Mesangial cell (primary cell): Measurements from ENCODE around the gene DBH. TPM values are rescaled to one million over a fixed set of nuclear protein-coding genes. Genes with fewer than 3 reads are reported as not detected.

ENCODE experiments used
- total RNA-seq: library from RNA; depleted of rRNA; stranded (reverse); fragments of >200 nt; gene quantifications from 2 replicates; pipeline ENCODE4 v1.2.3, GENCODE V29; 2015

DBH gene
- total RNA-seq, result not detected in 2 replicates

GRCh38 chr9:133635533-133636531 is at the start of gene DBH:
Gene DBH (plus strand): TSS chr9:133636363. CDS start chr9:133636372, 9 bp downstream.

GRCh38 chr9:133609311-133610098 is 26.7 kb upstream of the DBH start, which contains the start of gene FAM163B:
Gene FAM163B (minus strand): TSS chr9:133609389. CDS start chr9:133580223, 29,166 bp downstream.

Other genes starting within 250 kb of the DBH start
- 16.6 and 17.6 TPM in 2 replicates for gene REXO4, start 218.4 kb upstream of the DBH start, total RNA-seq
- gene ADAMTS13, start 214.0 kb upstream of the DBH start, total RNA-seq, result 1.3 and 5.8 TPM in 2 replicates
- gene CACFD1, start 176.4 kb upstream of the DBH start, total RNA-seq, result 6.5 and 29.3 TPM in 2 replicates
- 17.7 and 37.6 TPM in 2 replicates for gene SLC2A6, start 157.3 kb upstream of the DBH start, total RNA-seq
- gene MYMK, start 111.4 kb upstream of the DBH start, total RNA-seq, result not detected in 2 replicates
- gene ADAMTSL2, start 101.7 kb upstream of the DBH start, total RNA-seq, result under 0.01 and 0.25 TPM in 2 replicates
- gene FAM163B, start 27.0 kb upstream of the DBH start, total RNA-seq, result not detected in 2 replicates
- gene SARDH, start 102.0 kb downstream of the DBH start, total RNA-seq, result 0.49 and 5.6 TPM in 2 replicates